Activated CD4-positive, alpha-beta T cell treated with anti-CD3 and anti-CD28 coated beads, Interleukin-2, amount 50 U/mL, for 48 hours (primary cell): Measurements from ENCODE around the gene SLC39A7.
A peak's percentile ranks its signal among the peaks of the same experiment; 100 is the strongest.

Source experiments
- DNase-seq, 2 experiments: peaks; one replicate each; pipeline ENCODE4 v3.0.0-alpha.2; 2020

SLC39A7 gene

GRCh38 chr6:33190504-33191107, 10.1 kb upstream of the SLC39A7 start:
- no peak for DNase-seq

GRCh38 chr6:33191383-33192104, 9.1 kb upstream of the SLC39A7 start:
- no peak for DNase-seq

GRCh38 chr6:33192105-33192646, 8.5 kb upstream of the SLC39A7 start, which contains the start of gene COL11A2:
Gene COL11A2 (minus strand): TSS chr6:33192467. CDS start chr6:33192240, 227 bp downstream.
- peak in 1 of 2 experiments; percentile 9 for DNase-seq

GRCh38 chr6:33192671-33193602, 7.7 kb upstream of the SLC39A7 start:
- peak in 1 of 2 experiments; percentile 30 for DNase-seq

- no peak for DNase-seq
These were observed 7.0 kb upstream of the SLC39A7 start for GRCh38 chr6:33193619-33194018.

GRCh38 chr6:33194431-33194979, 6.2 kb upstream of the SLC39A7 start:
- no peak for DNase-seq

GRCh38 chr6:33195304-33196165, 5.1 kb upstream of the SLC39A7 start:
- no peak for DNase-seq

GRCh38 chr6:33197431-33198048, 3.1 kb upstream of the SLC39A7 start:
- peak in 1 of 2 experiments; percentile 30 for DNase-seq

- no peak for DNase-seq
These were observed 2.4 kb upstream of the SLC39A7 start for GRCh38 chr6:33198159-33198852.

GRCh38 chr6:33198853-33199436, 1.7 kb upstream of the SLC39A7 start:
- DNase-seq, result no peak

GRCh38 chr6:33199687-33200218, 914 bp upstream of the SLC39A7 start:
- peak; percentile 80 to 85 for DNase-seq

- no peak for DNase-seq
These were observed 479 bp downstream of the SLC39A7 start for GRCh38 chr6:33201147-33201545.

- DNase-seq, result no peak
These were observed 1.3 kb downstream of the SLC39A7 start for GRCh38 chr6:33201935-33202334.

- no peak for DNase-seq
These were observed 2.1 kb downstream of the SLC39A7 start for GRCh38 chr6:33202799-33203198.

- no peak for DNase-seq
These were observed 2.9 kb downstream of the SLC39A7 start for GRCh38 chr6:33203443-33204164.

- DNase-seq, result no peak
These were observed 3.4 kb downstream of the SLC39A7 start for GRCh38 chr6:33204165-33204414.

GRCh38 chr6:33204415-33205190, 3.9 kb downstream of the SLC39A7 start, which contains the start of gene HSD17B8:
Gene HSD17B8 (plus strand): TSS chr6:33204655. CDS start chr6:33204669, 14 bp downstream.
- peak; percentile 96 to 98 for DNase-seq

GRCh38 chr6:33205191-33206026, 4.7 kb downstream of the SLC39A7 start:
- DNase-seq, result peak; percentile 66 to 76
